ELR (cell line): ENCODE measurements around the gene CYP46A1.

Experiments used
- DNase-seq: peaks from one replicate; pipeline ENCODE4 v3.0.0-alpha.2; 2015; ENCODE audit warnings: low read depth

Gene CYP46A1

GRCh38 chr14:99744199-99744872 lies 60.2 kb downstream of the CYP46A1 start:
- peak; percentile 77 for DNase-seq

- no peak for DNase-seq
Observed at GRCh38 chr14:99744873-99745224, 60.8 kb downstream of the CYP46A1 start.

GRCh38 chr14:99745307-99745951 lies 61.3 kb downstream of the CYP46A1 start:
- peak; percentile 87 for DNase-seq

- no peak for DNase-seq
Observed at GRCh38 chr14:99747167-99747566, 63.1 kb downstream of the CYP46A1 start.

- DNase-seq = no peak
Observed at GRCh38 chr14:99747582-99748330, 63.7 kb downstream of the CYP46A1 start.

GRCh38 chr14:99748529-99748928 lies 64.4 kb downstream of the CYP46A1 start:
- DNase-seq = no peak

GRCh38 chr14:99749142-99749541 lies 65.0 kb downstream of the CYP46A1 start:
- DNase-seq = peak; percentile 44

- DNase-seq = no peak
Observed at GRCh38 chr14:99749763-99750715, 65.9 kb downstream of the CYP46A1 start.

- DNase-seq = no peak
Observed at GRCh38 chr14:99750746-99751450, 66.8 kb downstream of the CYP46A1 start.

GRCh38 chr14:99751539-99752485 lies 67.7 kb downstream of the CYP46A1 start:
- peak; percentile 81 for DNase-seq

GRCh38 chr14:99752486-99753121 lies 68.5 kb downstream of the CYP46A1 start:
- peak; percentile 87 for DNase-seq

GRCh38 chr14:99753225-99754140 lies 69.4 kb downstream of the CYP46A1 start:
- DNase-seq = peak; percentile 42

GRCh38 chr14:99754141-99755067 lies 70.3 kb downstream of the CYP46A1 start:
- peak; percentile 49 for DNase-seq

- no peak for DNase-seq
Observed at GRCh38 chr14:99755068-99755405, 70.9 kb downstream of the CYP46A1 start.

- peak; percentile 98 for DNase-seq
Observed at GRCh38 chr14:99755629-99756603, 71.8 kb downstream of the CYP46A1 start.

- DNase-seq = peak; percentile 35
Observed at GRCh38 chr14:99756796-99757195, 72.7 kb downstream of the CYP46A1 start.
